HG03565 (cell line): ENCODE data around the gene AIFM3.
"Not testable (repeated sequence)": the region's sequence is repeated elsewhere in the genome, so short reads cannot be mapped to it uniquely, and the experiment has no call there.

Experiments
- ATAC-seq: cut with Tn5 transposase; IDR thresholded peaks from one replicate; pipeline ENCODE4 v1.9.1; 2021; ENCODE audit warnings: mild to moderate bottlenecking, moderate library complexity; ENCODE audit not compliant: unreplicated experiment

Gene AIFM3

GRCh38 chr22:21000207-21000986, 33.3 kb downstream of the AIFM3 start:
- ATAC-seq, result no peak

- no peak for ATAC-seq
These were observed 34.0 kb downstream of the AIFM3 start for GRCh38 chr22:21000987-21001600.

- peak; percentile 68 for ATAC-seq
These were observed 34.7 kb downstream of the AIFM3 start, which contains the start of gene THAP7 for GRCh38 chr22:21001601-21002325. THAP7 (minus strand) TSS chr22:21002118; CDS start chr22:21001911, 207 bp downstream.

GRCh38 chr22:21003782-21004181, 36.7 kb downstream of the AIFM3 start:
- ATAC-seq, result no peak

- ATAC-seq, result not testable (repeated sequence)
These were observed 42.2 kb downstream of the AIFM3 start for GRCh38 chr22:21009208-21009607.

GRCh38 chr22:21009638-21010425, 42.8 kb downstream of the AIFM3 start:
- no peak for ATAC-seq

- ATAC-seq, result no peak
These were observed 43.5 kb downstream of the AIFM3 start for GRCh38 chr22:21010426-21011113.

GRCh38 chr22:21012446-21013407, 45.7 kb downstream of the AIFM3 start:
- no peak for ATAC-seq

GRCh38 chr22:21013657-21014201, 46.7 kb downstream of the AIFM3 start:
- ATAC-seq, result no peak

- ATAC-seq, result peak; percentile 75
These were observed 47.2 kb downstream of the AIFM3 start for GRCh38 chr22:21014202-21014725.

GRCh38 chr22:21014726-21015465, 47.8 kb downstream of the AIFM3 start, which contains the start of gene P2RX6:
P2RX6 (plus strand) TSS chr22:21015165; CDS start chr22:21015175, 10 bp downstream.
- ATAC-seq, result no peak

- ATAC-seq, result no peak
These were observed 48.5 kb downstream of the AIFM3 start for GRCh38 chr22:21015466-21016006.

GRCh38 chr22:21016644-21017420, 49.8 kb downstream of the AIFM3 start:
- ATAC-seq, result no peak

- no peak for ATAC-seq
These were observed 51.3 kb downstream of the AIFM3 start for GRCh38 chr22:21018314-21018713.

- no peak for ATAC-seq
These were observed 53.9 kb downstream of the AIFM3 start for GRCh38 chr22:21020802-21021429.

- no peak for ATAC-seq
These were observed 55.5 kb downstream of the AIFM3 start for GRCh38 chr22:21022507-21022906.
